Measurements from ENCODE around the gene TLR2.

- TF ChIP-seq POLR2A (IDR thresholded peaks at IDR 0.05), result no peak
- TF ChIP-seq, protein P1, sequence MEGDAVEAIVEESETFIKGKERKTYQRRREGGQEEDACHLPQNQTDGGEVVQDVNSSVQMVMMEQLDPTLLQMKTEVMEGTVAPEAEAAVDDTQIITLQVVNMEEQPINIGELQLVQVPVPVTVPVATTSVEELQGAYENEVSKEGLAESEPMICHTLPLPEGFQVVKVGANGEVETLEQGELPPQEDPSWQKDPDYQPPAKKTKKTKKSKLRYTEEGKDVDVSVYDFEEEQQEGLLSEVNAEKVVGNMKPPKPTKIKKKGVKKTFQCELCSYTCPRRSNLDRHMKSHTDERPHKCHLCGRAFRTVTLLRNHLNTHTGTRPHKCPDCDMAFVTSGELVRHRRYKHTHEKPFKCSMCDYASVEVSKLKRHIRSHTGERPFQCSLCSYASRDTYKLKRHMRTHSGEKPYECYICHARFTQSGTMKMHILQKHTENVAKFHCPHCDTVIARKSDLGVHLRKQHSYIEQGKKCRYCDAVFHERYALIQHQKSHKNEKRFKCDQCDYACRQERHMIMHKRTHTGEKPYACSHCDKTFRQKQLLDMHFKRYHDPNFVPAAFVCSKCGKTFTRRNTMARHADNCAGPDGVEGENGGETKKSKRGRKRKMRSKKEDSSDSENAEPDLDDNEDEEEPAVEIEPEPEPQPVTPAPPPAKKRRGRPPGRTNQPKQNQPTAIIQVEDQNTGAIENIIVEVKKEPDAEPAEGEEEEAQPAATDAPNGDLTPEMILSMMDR (IDR thresholded peaks at IDR 0.05), result no peak
Measured at GRCh38 chr4:153731239-153731638, 47.2 kb downstream of the TLR2 start.
